UCSD-AML1 (cell line): ENCODE data around the gene C11orf54.
A peak's percentile ranks its signal among the peaks of the same experiment; 100 is the strongest.
"Not testable (repeated sequence)": the region's sequence is repeated elsewhere in the genome, so short reads cannot be mapped to it uniquely, and the experiment has no call there.

Experiments
- DNase-seq: peaks from one replicate; lab custom pipeline; 2025; ENCODE audit not compliant: unreplicated experiment; lab: John Stamatoyannopoulos, UW

Gene C11orf54

GRCh38 chr11:93734427-93735222 lies 6.8 kb upstream of the C11orf54 start:
- DNase-seq = no peak

- no peak for DNase-seq
Measured at GRCh38 chr11:93735627-93736026, 5.8 kb upstream of the C11orf54 start.

- DNase-seq = no peak
Measured at GRCh38 chr11:93736129-93736528, 5.3 kb upstream of the C11orf54 start.

DNA sequence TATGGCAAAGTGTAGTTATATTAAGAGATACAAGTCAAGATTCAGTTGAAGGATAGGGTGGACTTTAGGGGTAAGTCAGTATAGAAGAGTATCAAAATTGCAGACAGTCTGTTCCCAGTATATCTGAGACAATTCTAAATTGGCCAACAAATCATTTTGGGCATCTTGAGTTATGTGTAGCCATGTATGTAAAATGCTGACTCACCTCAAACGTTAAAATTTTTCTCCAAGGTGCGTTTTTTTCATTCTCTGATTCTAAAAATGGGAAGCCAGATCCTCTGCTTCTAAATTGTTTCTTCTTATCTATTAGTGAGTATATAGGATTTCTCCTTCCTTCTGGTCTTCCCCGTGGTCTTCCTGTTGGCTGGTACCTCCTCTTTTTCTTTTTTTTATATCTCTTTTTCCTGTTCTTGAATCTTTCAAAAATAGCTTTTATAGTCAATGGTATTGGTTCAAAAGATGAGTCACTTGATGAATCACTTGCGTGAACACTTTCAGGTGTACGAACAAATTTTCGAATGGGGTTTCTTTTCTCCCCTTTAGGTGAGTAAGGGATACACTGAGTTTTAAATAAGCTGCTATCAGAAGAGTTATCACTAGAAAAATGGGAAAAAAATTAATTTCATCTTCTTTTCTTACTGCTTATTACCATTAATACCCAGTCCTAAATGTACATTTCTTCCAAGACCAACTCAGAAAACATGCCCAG lies 3.4 kb upstream of the C11orf54 start:
- DNase-seq = no peak

DNA sequence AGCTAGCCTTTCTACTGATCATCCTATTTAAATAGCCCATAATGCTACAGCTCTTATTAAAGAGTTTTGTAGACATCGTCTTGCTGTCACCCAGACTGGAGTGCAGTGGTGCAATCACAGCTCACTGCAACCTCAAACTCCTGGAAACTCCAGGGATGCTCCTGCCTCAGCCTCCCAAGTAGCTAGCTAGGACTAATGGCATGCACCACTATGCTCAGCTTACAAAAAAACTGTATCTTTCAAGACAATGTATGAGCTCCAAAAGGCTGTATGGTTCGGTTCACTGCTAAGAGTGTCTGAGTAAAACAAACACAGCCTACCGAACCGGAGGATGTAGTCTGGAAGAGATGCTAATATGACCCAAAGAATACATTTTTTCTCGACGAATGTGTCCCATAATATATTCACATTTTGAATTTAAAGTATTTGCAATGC lies 2.8 kb upstream of the C11orf54 start:
- no peak for DNase-seq

DNA sequence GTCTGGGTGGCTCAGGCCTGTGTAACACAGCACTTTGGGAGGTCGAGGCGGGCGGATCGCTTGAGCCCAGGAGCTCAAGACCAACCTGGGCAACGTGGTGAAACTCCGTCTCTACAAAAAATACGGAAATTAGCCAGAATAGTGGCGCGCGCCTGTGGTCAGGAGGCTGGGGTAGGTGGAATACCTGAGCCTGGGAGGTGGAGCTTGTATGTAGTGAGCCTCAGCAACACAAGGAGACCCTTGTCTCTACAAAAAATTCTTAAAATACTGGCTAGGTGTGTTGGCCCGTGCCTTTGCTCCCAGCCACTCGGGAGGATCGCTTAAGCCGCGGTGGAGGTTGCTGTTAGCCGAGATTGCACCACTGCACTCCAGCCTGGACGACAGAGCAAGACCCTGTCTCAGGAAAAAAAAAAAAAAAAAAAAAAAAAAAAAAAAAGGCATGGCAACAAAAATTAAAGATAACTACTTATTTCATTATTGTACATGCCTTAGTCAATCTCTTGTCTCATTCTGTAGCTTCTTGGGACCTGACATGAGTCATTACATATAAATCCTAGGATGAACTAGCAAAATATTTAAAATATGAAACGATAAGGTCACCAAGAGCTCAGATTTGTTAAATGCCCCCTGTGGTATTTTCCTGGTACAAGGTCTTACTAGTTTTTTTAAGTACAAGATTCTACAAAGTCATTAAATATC lies 1.3 kb upstream of the C11orf54 start:
- DNase-seq = peak; percentile 20

- DNase-seq = peak; percentile 68
Measured at GRCh38 chr11:93740730-93741093, 760 bp upstream of the C11orf54 start.

GRCh38 chr11:93741882-93742226 lies 382 bp downstream of the C11orf54 start:
- no peak for DNase-seq

DNA sequence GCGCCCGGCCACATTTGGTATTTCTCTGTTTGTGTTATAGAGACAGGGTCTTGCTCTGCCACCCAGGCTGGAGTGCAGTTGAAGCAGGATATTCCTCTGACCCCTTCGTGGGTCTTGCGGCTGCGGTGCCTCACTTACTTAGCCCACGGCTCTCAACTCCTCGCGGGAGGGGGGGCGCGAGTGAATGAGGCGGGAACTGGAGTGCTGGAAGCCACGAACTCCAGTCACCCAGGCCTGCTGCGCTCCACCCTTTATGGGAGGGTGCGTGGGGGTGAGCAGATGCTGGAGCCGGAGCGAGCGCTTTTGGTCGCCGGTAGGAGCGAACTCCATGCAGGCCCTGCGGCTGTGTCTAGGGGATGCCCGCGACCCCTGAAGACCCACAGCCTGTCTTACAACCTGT lies 1.8 kb downstream of the C11orf54 start:
- DNase-seq = no peak

DNA sequence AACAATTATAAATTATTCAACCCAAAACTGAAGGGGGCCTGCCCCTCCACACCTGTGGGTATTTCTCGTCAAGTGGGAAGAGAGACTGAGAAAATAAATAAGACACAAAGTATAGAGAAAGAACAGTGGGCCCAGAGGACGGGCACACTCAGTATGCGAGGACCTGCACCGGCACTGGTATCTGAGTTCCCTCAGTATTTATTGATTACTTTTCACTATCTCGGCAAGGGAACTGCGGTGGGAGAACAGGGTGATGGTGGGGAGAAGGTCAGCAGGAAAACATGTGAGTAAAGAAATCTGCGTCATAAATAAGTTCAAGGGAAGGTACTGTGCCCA lies 3.2 kb downstream of the C11orf54 start:
- DNase-seq = no peak

GRCh38 chr11:93745005-93745755 lies 3.7 kb downstream of the C11orf54 start:
- peak; percentile 25 for DNase-seq

DNA sequence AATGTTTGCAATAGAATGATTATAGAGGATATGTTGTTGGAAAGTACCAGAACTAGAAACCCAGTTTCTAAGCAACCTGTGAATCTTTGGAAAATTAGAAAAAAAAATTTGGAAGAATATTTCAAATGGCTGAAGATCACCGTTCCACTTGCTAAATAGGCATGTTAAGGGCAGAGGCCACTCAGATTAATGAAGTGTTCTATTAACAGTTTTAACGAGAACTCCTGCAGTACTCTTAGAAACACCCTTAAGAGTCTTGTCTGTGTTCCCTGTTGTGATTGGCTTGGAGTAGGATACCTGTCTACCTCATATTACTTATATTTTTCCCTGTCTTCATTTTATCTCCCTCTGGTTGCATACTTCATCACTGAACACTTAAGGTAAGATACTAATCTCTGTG lies 4.6 kb downstream of the C11orf54 start:
- no peak for DNase-seq

DNA sequence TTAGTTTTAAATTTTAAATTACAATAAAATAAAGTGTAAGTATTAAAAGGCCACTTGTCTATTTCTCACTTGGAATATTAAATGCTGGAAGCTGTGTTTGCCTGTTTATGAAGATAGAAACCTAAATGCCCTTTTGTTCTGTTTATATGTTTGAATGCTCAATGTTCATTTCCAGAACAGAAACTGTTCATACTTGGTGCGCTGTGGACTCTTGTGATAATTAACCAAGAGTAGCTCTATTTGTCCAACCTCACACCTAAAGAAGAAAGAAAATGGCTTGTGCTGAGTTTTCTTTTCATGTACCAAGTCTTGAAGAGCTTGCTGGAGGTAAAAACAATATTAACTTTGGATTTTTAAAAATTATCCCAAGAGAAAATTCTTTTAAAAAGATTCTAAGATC lies 5.7 kb downstream of the C11orf54 start:
- no peak for DNase-seq

GRCh38 chr11:93751001-93751400 lies 9.5 kb downstream of the C11orf54 start:
- DNase-seq = no peak

DNA sequence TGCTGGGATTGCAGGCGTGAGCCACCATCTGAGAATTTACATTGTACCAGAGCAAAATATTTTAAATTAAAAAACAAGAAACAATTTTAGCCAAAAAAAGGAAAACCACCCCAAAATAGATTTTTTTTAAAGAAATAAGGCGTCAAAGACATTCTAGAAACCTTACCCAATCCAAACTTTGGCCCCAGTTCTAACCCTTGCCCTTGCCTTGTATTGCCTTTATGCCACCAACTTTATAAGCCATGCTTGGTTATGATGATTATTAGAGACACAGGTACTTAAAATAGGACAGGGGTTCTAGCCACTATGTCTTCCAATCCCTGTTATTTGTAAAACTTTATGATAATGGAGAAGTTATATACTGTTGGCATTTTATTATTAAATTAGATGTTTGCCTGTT lies 11.8 kb downstream of the C11orf54 start:
- DNase-seq = no peak

DNA sequence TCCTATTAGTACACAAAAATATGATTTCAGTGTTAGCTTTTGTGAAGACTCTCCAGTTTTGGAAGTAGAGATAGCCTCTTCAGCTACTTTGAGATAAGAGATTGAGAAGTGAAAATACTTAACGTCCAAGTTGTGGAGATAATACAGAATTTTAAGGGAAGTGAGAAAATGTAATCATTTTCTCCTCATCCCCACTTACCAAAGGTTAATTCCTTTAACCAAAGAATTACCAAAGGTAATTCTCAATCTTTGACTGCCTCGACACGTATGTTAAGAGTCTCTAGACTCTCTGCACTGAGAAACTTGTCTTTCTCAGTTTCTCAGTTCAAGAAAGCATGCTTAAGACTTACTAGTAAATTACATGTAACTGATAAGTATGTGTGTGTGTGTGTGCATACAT lies 15.3 kb downstream of the C11orf54 start:
- DNase-seq = no peak

DNA sequence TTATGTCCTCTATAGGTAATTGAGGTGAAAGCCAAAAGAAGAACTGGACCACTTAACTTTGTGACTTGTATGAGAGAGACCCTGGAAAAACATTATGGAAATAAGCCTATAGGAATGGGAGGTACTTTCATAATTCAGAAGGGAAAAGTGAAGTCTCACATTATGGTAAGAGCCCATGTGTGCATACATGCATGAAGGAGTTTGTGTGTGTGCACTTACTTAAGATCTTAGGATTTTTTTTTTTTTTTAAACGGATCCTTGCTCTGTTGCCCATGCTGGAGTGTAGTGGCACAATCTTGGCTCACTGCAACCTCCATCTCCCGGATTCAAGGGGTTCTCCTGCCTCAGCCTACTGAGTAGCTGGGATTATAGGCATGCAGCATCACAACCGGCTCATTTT lies 15.8 kb downstream of the C11orf54 start:
- no peak for DNase-seq

GRCh38 chr11:93757924-93758865 lies 16.7 kb downstream of the C11orf54 start:
- DNase-seq = no peak

GRCh38 chr11:93759123-93759522 lies 17.7 kb downstream of the C11orf54 start:
- not testable (repeated sequence) for DNase-seq

DNA sequence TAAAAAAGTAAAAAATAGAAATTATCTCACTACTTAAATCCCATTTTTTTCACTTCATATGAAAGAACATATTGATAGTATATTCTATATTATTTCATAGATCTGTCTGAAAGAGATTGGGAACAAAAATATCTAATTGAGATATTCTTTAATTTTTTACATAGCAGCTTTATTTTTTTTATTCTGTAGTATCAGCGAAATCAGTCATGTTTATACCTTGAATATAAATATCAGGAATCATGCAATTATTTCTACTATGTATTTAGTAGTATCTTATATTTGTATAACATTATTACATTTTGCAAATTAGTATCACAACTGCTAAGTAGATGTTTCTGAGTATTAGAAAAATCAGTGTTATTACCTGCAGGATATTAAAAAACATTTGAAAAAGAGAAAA lies 20.4 kb downstream of the C11orf54 start:
- DNase-seq = no peak
